Mononuclear cell (primary cell): ENCODE data around the gene NIFK. TPM values are rescaled to one million over a fixed set of nuclear protein-coding genes. Genes with fewer than 3 reads are reported as not detected.

ENCODE experiments used
- H3K27me3 ChIP-seq: 2 replicates; pipeline ENCODE4 v1.6.0; 2011; ENCODE audit warnings: low read length, control low read depth; ENCODE audit not compliant: insufficient read depth
- H3K4me1 ChIP-seq: 2 replicates; pipeline ENCODE4 v1.5.1; 2011; ENCODE audit warnings: mild to moderate bottlenecking, low read length, control low read depth; ENCODE audit not compliant: insufficient read depth
- H3K4me3 ChIP-seq: 2 replicates; pipeline ENCODE4 v1.5.1; 2011; ENCODE audit warnings: mild to moderate bottlenecking, low read length, moderate library complexity
- H3K9me3 ChIP-seq: 2 replicates; pipeline ENCODE4 v1.5.1; 2011; ENCODE audit warnings: low read depth, mild to moderate bottlenecking, control low read depth, low read length
- total RNA-seq: library from RNA; depleted of rRNA; stranded (reverse); fragments of >200 nt; gene quantifications from one replicate; pipeline ENCODE4 v1.2.3, GENCODE V29; 2012

The NIFK gene
- 33.1 TPM for total RNA-seq

DNA sequence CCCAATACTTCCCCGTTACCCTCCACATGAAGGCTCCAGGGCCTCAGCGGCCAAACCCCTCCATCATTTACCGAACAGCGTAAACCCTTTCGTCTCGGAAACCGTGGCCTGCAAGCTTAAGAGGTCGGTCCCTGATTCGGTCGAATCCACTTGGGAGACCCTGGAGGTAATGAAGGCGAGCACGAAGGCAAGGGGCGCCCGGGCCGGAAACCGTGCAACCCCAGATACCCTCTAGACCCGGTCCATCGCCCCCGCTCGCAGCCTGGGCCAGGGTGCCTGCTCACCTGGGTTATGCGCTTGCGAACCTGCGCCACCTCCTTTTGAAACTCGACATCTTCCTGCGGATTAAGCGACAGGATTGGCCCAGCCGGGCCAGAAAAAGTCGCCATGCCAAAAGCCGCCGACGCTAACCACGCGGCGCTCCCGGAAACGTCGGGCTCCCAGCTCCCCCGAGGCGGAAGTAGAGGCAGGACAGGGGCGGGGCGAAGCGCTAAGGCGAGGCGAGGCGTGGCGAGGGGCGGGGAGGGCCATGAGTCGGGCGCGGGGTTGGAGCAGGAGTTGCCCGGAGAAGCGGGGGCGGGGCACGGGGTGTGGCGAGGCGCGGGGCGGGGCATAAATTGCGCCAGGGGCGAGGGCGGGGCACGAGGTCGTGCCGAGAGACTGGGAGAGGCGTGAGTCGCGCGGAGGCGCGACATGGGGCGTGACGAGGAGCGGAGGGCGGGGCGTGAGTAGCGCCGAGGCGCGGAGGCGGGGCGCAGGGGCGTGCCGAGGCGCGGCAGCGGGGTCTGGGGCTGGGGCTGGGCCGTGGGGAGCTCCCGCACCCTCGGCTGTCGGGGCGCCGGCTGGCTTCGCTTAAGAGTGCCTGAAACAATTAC lies at the start of gene NIFK:
TSS of gene NIFK (minus strand) at position 414 of the 875 bp plus-strand sequence. CDS start at position 389, 25 bp downstream.
- Histone ChIP-seq H3K4me3 (peak within 1 kb of the TSS; percentile 93), H3K27me3 (no peaks in the 10 kb centered on the region), H3K4me1 (peaks cover 28% of the 10 kb centered on the region), H3K9me3 (no peaks in the 10 kb centered on the region)

- Histone ChIP-seq H3K27me3 (no peaks in the 10 kb centered on the region), H3K4me1 (no peaks in the 10 kb centered on the region), H3K4me3 (no peak overlapping the region), H3K9me3 (no peaks in the 10 kb centered on the region)
Observed at GRCh38 chr2:121783180-121783579, 46.5 kb upstream of the NIFK start.

GRCh38 chr2:121778741-121779487 lies 42.2 kb upstream of the NIFK start:
- H3K4me3 ChIP-seq, result no peak overlapping the region
- H3K4me1 ChIP-seq, result no peaks in the 10 kb centered on the region
- no peaks in the 10 kb centered on the region for H3K9me3 ChIP-seq
- H3K27me3 ChIP-seq, result no peaks in the 10 kb centered on the region

DNA sequence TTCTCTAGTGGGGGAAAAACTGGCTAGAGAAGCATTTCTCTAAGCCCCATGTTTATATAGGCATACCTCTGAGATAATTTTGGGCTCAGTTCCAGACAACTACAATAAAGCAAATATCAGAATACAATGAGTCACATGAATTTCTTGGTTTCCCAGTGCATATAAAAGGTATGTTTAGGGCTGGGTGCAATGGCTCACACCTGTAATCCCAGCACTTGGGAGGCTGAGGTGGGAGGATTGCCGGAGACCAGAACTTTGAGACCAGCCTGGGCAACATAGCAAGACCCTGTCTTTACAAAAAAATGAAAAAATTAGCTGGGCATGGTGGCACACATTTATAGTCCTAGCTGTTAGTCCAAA lies 41.0 kb upstream of the NIFK start:
- Histone ChIP-seq H3K27me3 (no peaks in the 10 kb centered on the region), H3K4me3 (no peak overlapping the region), H3K9me3 (no peaks in the 10 kb centered on the region), H3K4me1 (no peaks in the 10 kb centered on the region)

GRCh38 chr2:121776885-121777698 lies 40.4 kb upstream of the NIFK start:
- no peaks in the 10 kb centered on the region for H3K9me3 ChIP-seq
- no peaks in the 10 kb centered on the region for H3K4me1 ChIP-seq
- H3K4me3 ChIP-seq, result no peak overlapping the region
- H3K27me3 ChIP-seq, result no peaks in the 10 kb centered on the region

GRCh38 chr2:121776361-121776760 lies 39.7 kb upstream of the NIFK start:
- H3K4me1 ChIP-seq, result no peaks in the 10 kb centered on the region
- H3K4me3 ChIP-seq, result no peak overlapping the region
- no peaks in the 10 kb centered on the region for H3K9me3 ChIP-seq
- no peaks in the 10 kb centered on the region for H3K27me3 ChIP-seq

DNA sequence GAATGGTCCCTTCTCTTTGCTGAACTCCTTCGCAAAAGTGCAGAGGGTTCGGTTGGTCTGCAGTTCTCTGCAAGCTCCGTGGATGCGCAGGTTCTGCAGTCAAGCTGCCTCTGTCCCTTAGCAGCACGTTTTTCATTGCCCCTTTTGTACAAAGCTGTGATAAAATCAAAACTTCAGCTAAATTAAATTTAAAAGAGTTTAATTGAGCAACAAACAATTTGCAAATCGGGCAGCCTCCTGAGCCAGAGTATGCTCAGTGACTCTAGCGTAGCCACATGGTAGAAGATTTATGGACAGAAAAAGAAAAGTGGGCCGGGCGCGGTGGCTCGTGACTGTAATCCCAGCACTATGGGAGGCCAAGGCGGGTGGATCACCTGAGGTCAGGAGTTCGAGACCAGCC lies 37.6 kb upstream of the NIFK start:
- no peaks in the 10 kb centered on the region for H3K27me3 ChIP-seq
- H3K9me3 ChIP-seq, result no peaks in the 10 kb centered on the region
- no peaks in the 10 kb centered on the region for H3K4me1 ChIP-seq
- H3K4me3 ChIP-seq, result no peak overlapping the region

- H3K27me3 ChIP-seq, result no peaks in the 10 kb centered on the region
- no peak overlapping the region for H3K4me3 ChIP-seq
- no peaks in the 10 kb centered on the region for H3K4me1 ChIP-seq
- no peaks in the 10 kb centered on the region for H3K9me3 ChIP-seq
Observed at GRCh38 chr2:121771976-121772742, 35.5 kb upstream of the NIFK start.

- H3K4me1 ChIP-seq, result no peaks in the 10 kb centered on the region
- no peaks in the 10 kb centered on the region for H3K9me3 ChIP-seq
- no peak overlapping the region for H3K4me3 ChIP-seq
- no peaks in the 10 kb centered on the region for H3K27me3 ChIP-seq
Observed at GRCh38 chr2:121768143-121768755, 31.6 kb upstream of the NIFK start.

GRCh38 chr2:121766624-121767023 lies 29.9 kb upstream of the NIFK start:
- Histone ChIP-seq H3K9me3 (no peaks in the 10 kb centered on the region), H3K27me3 (no peaks in the 10 kb centered on the region), H3K4me1 (no peaks in the 10 kb centered on the region), H3K4me3 (no peak overlapping the region)

- Histone ChIP-seq H3K4me1 (no peaks in the 10 kb centered on the region), H3K27me3 (no peaks in the 10 kb centered on the region), H3K4me3 (no peak overlapping the region), H3K9me3 (no peaks in the 10 kb centered on the region)
Observed at GRCh38 chr2:121764681-121765228, 28.1 kb upstream of the NIFK start.

DNA sequence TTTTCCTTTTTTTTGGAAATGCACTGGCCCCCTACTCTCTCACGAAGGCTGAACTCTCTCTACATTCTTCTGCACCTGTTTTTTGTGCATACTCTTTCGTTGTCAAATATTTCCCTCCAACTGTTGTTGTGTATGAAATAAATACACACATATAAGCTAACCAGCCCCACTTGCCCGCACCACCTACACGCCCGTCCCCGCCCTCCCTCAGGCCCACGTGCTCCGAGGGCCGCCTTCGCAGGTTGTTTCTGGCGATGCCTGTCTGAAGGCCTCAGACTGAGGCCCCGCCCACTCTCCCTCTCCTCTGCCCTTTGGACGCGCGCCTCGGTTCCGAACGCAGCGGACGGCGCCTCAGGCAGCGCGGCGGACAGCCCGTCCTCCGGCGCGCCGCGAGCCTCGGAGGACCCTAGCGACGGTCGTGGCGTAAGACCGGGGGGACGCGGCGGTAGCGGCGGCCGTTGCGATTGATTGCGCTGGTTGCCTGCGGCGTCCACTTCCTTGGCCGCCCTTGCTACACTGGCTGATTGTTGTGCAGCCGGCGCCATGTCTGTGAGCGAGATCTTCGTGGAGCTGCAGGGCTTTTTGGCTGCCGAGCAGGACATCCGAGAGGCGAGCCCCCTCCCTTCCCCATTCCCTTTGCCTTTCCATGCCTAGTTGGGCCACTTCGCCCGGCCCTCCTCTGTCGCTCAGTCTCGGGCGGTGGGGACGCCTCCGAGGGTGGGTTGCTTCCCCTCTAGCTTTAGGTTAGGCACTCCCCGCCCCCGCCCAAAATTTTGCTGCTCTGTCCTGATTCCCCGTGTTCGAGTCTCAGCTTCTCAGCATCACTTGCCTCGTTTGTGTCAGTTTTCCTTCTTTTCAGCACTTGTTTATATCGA lies 18.8 kb upstream of the NIFK start, which contains the start of gene TSN:
TSS of gene TSN (plus strand) at position 415 of the 875 bp plus-strand sequence. CDS start at position 544, 129 bp downstream.
- Histone ChIP-seq H3K27me3 (no peaks in the 10 kb centered on the region), H3K4me1 (peaks cover 28% of the 10 kb centered on the region), H3K4me3 (peak within 1 kb of the TSS; percentile 89), H3K9me3 (no peaks in the 10 kb centered on the region)

DNA sequence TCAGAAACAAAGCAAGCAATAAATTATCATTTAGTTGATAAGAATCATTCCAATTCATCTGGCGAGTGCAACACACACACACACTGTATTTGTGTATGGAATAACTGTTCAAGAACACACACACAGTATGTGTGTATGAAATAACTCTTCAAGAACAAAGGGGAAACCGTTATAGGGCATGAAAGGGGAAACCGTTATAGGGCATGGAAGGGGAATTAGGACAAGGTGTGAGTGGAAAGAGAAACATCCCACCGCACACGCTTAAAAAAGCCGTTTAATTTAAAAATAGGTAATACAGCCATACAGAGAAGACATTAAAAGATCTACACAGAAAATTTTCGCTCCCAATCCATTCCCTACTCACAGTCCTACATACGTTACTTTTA lies 18.2 kb upstream of the NIFK start:
- Histone ChIP-seq H3K4me3 (peak overlapping the region; percentile 89), H3K4me1 (peaks cover 28% of the 10 kb centered on the region), H3K9me3 (no peaks in the 10 kb centered on the region), H3K27me3 (no peaks in the 10 kb centered on the region)
